ENCODE results near the gene BANF2. TPM values are rescaled to one million over a fixed set of nuclear protein-coding genes. Genes with fewer than 3 reads are reported as not detected.

BANF2 gene
- polyA plus RNA-seq, 3 donors = not detected

GRCh38 chr20:17659801-17660200 is 40.0 kb upstream of the BANF2 start:
- no peaks in the 10 kb centered on the region for H3K27me3 Mint-ChIP-seq (ENCODE audit: low read depth in 3 of 3)
- Histone ChIP-seq H2AFZ (ENCODE audit: insufficient read depth, low read depth, low read length, poor library complexity, severe bottlenecking) (no peak overlapping the region), H3K9me3 (replicated peaks in 1 of 2; ENCODE audit: control insufficient read depth in 1 of 2, insufficient read depth in 1 of 2, low read length in 2 of 2) (peaks cover 0 to 5% of the 10 kb centered on the region in 2 donors), H3K27ac (ENCODE audit: low read depth in 1 of 2, low read length in 2 of 2) (peak overlapping the region in 1 of 2 donors; percentile 42), H3K4me1 (ENCODE audit: control insufficient read depth in 1 of 2, insufficient read depth in 2 of 2, low read length in 2 of 2) (peaks cover 0 to 13% of the 10 kb centered on the region in 2 donors), H3K27me3 (ENCODE audit: control insufficient read depth in 2 of 2, insufficient read depth in 2 of 2, low read length in 2 of 2) (no peaks in the 10 kb centered on the region), H3K36me3 (replicated peaks in 1 of 2; ENCODE audit: control insufficient read depth in 1 of 2, insufficient read depth in 2 of 2, low read length in 2 of 2) (peaks cover 21 to 60% of the 10 kb centered on the region in 2 donors), H3K79me2 (ENCODE audit: insufficient read depth, low read length) (peaks cover 68% of the 10 kb centered on the region), H4K20me1 (ENCODE audit: insufficient read depth, low read length) (peaks cover 53% of the 10 kb centered on the region), H3K4me3 (replicated peaks in 1 of 3; ENCODE audit: low read depth in 2 of 3, low read length in 3 of 3) (no peak overlapping the region), H3K4me2 (replicated peaks; ENCODE audit: extremely low read depth, low read length, poor library complexity, severe bottlenecking) (no peak overlapping the region), H3K9ac (ENCODE audit: insufficient read depth, low read length, poor library complexity, severe bottlenecking) (no peak overlapping the region)
- no peak for DNase-seq
- no peak overlapping the region for H3K4me3 Mint-ChIP-seq
- peaks cover 7 to 16% (median 8%) of the 10 kb centered on the region in 7 donors for H3K9me3 Mint-ChIP-seq
- no peak for TF ChIP-seq CTCF (IDR thresholded peaks at IDR 0.05)
- intact Hi-C loops (cut with micrococcal nuclease) = no loop called here
- 100% methylated on average over 3 of the region's 5 CpGs for WGBS (ENCODE audit: insufficient coverage)
- peak overlapping the region in 4 of 7 donors; percentile 30 to 87 (median 67) for H3K27ac Mint-ChIP-seq
- H3K4me1 Mint-ChIP-seq = peaks cover 11% of the 10 kb centered on the region
- H3K36me3 Mint-ChIP-seq = peaks cover 42 to 60% of the 10 kb centered on the region in 2 donors

GRCh38 chr20:17660667-17661066 is 39.1 kb upstream of the BANF2 start:
- H3K27ac Mint-ChIP-seq = peak overlapping the region in 4 of 7 donors; percentile 15 to 77 (median 66)
- DNase-seq = no peak

More at GRCh38 chr20:17660667-17661066, 39.1 kb upstream of the BANF2 start:
- intact Hi-C loops (cut with micrococcal nuclease) = no loop called here
- Histone ChIP-seq H3K9me3 (replicated peaks in 1 of 2; ENCODE audit: control insufficient read depth in 1 of 2, insufficient read depth in 1 of 2, low read length in 2 of 2) (peaks cover 0 to 5% of the 10 kb centered on the region in 2 donors), H3K4me2 (replicated peaks; ENCODE audit: extremely low read depth, low read length, poor library complexity, severe bottlenecking) (no peak overlapping the region), H3K4me1 (ENCODE audit: control insufficient read depth in 1 of 2, insufficient read depth in 2 of 2, low read length in 2 of 2) (peaks cover 0 to 13% of the 10 kb centered on the region in 2 donors), H3K4me3 (replicated peaks in 1 of 3; ENCODE audit: low read depth in 2 of 3, low read length in 3 of 3) (no peak overlapping the region), H3K36me3 (replicated peaks in 1 of 2; ENCODE audit: control insufficient read depth in 1 of 2, insufficient read depth in 2 of 2, low read length in 2 of 2) (peaks cover 21 to 59% of the 10 kb centered on the region in 2 donors), H3K9ac (ENCODE audit: insufficient read depth, low read length, poor library complexity, severe bottlenecking) (no peak overlapping the region), H3K27ac (ENCODE audit: low read depth in 1 of 2, low read length in 2 of 2) (peak overlapping the region in 1 of 2 donors; percentile 42), H2AFZ (ENCODE audit: insufficient read depth, low read depth, low read length, poor library complexity, severe bottlenecking) (no peak overlapping the region), H3K79me2 (ENCODE audit: insufficient read depth, low read length) (peaks cover 77% of the 10 kb centered on the region), H3K27me3 (ENCODE audit: control insufficient read depth in 2 of 2, insufficient read depth in 2 of 2, low read length in 2 of 2) (no peaks in the 10 kb centered on the region), H4K20me1 (ENCODE audit: insufficient read depth, low read length) (peaks cover 60% of the 10 kb centered on the region)
- no peaks in the 10 kb centered on the region for H3K27me3 Mint-ChIP-seq (ENCODE audit: low read depth in 3 of 3)
- peaks cover 42 to 60% of the 10 kb centered on the region in 2 donors for H3K36me3 Mint-ChIP-seq
- WGBS (ENCODE audit: insufficient coverage) = 100% methylated on average over 3 of the region's 6 CpGs
- H3K4me3 Mint-ChIP-seq = no peak overlapping the region
- TF ChIP-seq CTCF (IDR thresholded peaks at IDR 0.05) = no peak
- peaks cover 7 to 16% (median 8%) of the 10 kb centered on the region in 7 donors for H3K9me3 Mint-ChIP-seq
- peaks cover 13% of the 10 kb centered on the region for H3K4me1 Mint-ChIP-seq
